Stimulated activated CD8-positive, alpha-beta memory T cell treated with anti-CD3 and anti-CD28 coated beads, Interleukin-4, amount 100 ng/mL, for 1 hour (primary cell): ENCODE measurements around the gene KCTD6.

Experiments
- DNase-seq, 2 donors: peaks; one replicate each; pipeline ENCODE4 v3.0.0-alpha.2; 2020; ENCODE audit warnings: low read depth in 2 of 2, low spot score in 1 of 2

KCTD6 gene

DNA sequence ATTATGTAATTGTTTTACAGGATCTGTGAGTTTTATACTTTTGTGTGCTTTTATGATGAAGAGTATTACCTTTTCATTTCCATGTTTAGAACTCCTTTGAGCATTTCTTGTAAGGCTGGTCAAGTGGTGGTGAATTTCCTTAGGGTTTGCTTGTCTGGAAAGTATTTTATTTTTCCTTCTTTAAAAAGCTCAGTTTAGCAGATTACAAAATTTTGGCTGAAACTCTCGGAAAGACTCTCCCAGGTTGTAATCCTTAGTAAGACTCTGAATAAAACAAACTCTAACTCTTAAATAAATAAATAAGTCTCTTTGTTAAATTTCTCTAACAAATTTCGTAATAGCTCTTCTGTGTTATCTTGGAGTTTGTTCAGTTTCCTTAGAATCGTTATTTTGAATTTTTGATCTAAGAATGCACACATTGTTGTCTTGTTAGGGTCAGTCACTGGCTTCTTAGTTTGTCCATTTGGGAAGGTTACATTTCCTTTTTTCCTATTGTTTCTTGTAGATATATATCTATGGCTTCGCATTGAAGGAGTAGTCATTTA, 59.8 kb downstream of the KCTD6 start:
- no peak for DNase-seq
